ENCODE measurements around the gene CTIF.

The CTIF gene

DNA sequence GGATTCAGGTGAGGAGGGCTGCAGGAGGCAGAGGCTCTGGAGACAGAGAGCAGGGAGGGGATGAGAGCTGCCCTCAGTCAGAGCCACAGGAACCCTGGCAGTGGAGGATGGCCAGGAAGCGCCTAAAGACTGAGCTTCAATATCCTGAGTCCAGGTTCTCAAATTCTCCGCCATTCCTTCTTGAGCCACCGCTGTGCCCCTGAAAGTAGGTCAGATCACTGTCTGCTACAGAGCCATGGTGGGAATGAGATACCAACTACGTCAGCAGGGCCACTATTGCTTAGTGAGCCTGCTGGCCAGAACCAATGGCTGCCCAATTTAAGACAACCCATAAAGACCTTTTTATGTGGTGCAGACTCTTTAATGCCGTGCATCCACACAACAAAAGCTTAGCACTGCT is 155.5 kb downstream of the CTIF start:
- H2BK120ac ChIP-seq (ENCODE audit: low read depth, low read length): no peak overlapping the region
- no peak overlapping the region for H2AK5ac ChIP-seq (ENCODE audit: low read length, severe bottlenecking)
- H2BK15ac ChIP-seq (ENCODE audit: low read depth, poor library complexity, severe bottlenecking): no peak overlapping the region
- no peak for DNase-seq
- H4K8ac ChIP-seq (ENCODE audit: low read length): no peak overlapping the region
- peak overlapping the region; percentile 9 to 23 for H2BK12ac ChIP-seq (ENCODE audit: low read length in 2 of 2)
- peaks cover 9% of the 10 kb centered on the region for H3K4me1 ChIP-seq (ENCODE audit: control insufficient read depth, insufficient read depth, low read depth, low read length)
- H3K4ac ChIP-seq (ENCODE audit: low read depth in 1 of 2, low read length in 2 of 2): no peak overlapping the region
- no peak overlapping the region for H2BK5ac ChIP-seq (ENCODE audit: low read depth, low read length, poor library complexity, severe bottlenecking)
- H3K27me3 ChIP-seq (ENCODE audit: control insufficient read depth in 1 of 2, insufficient read depth in 1 of 2, low read length in 2 of 2): no peaks in the 10 kb centered on the region
- peaks cover 22% of the 10 kb centered on the region for H3K79me1 ChIP-seq (replicated peaks; ENCODE audit: low read length, poor library complexity, severe bottlenecking)
- no peak overlapping the region for H3K4me2 ChIP-seq (ENCODE audit: low read length, poor library complexity, severe bottlenecking)
- H3K9me3 ChIP-seq (ENCODE audit: control insufficient read depth, low read length): no peaks in the 10 kb centered on the region
- no peak overlapping the region for H3K9ac ChIP-seq (ENCODE audit: low read length)
- no peak overlapping the region for H4K91ac ChIP-seq (ENCODE audit: low read length)
- no peak overlapping the region for H3K27ac ChIP-seq (ENCODE audit: low read length, poor library complexity, severe bottlenecking)
- no peak overlapping the region for H3K14ac ChIP-seq (ENCODE audit: low read length in 2 of 2)
- no peak overlapping the region for H2AFZ ChIP-seq (ENCODE audit: low read depth, low read length)
- peak overlapping the region; percentile 7 to 16 for H3K18ac ChIP-seq (ENCODE audit: low read depth in 1 of 2, low read length in 2 of 2)
- no peak overlapping the region for H3K4me3 ChIP-seq (ENCODE audit: insufficient read depth in 1 of 2, low read depth in 1 of 2, low read length in 2 of 2)
- WGBS: 97% methylated on average over 4 of the region's 5 CpGs
- peaks cover 22 to 47% of the 10 kb centered on the region in 2 experiments for H3K36me3 ChIP-seq (ENCODE audit: control insufficient read depth in 1 of 2, insufficient read depth in 2 of 2, low read depth in 1 of 2, low read length in 2 of 2)
- H3K23ac ChIP-seq (ENCODE audit: low read length in 2 of 2): no peak overlapping the region

- no peaks in the 10 kb centered on the region for H3K9me3 ChIP-seq (ENCODE audit: control insufficient read depth, low read length)
- no peak overlapping the region for H4K8ac ChIP-seq (ENCODE audit: low read length)
- H3K4me2 ChIP-seq (ENCODE audit: low read length, poor library complexity, severe bottlenecking): no peak overlapping the region
These were observed 156.8 kb downstream of the CTIF start for GRCh38 chr18:48695671-48696070.

DNA sequence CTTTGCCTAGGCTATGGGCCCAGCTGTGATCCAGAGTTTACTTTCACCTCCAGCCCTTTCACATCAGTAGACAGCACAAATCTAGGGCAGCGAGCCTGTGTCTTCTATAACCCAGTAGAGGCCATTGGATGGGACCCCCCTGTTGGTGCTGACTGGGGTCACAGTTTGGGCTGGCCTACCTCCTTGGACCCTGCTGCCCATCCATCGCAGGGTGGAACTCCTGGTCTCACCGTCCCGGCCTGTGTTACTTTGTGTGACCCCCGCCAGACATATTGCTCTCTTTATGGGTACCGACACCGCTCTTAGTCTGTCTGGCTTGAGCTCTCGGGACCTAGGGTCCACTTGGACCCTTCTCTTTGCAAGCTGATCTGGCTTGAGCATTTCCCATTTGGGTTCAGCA is 157.4 kb downstream of the CTIF start:
- Histone ChIP-seq H3K27me3 (ENCODE audit: control insufficient read depth in 1 of 2, insufficient read depth in 1 of 2, low read length in 2 of 2) (no peaks in the 10 kb centered on the region), H3K9ac (ENCODE audit: low read length) (no peak overlapping the region), H3K27ac (ENCODE audit: low read length, poor library complexity, severe bottlenecking) (no peak overlapping the region), H2AK5ac (ENCODE audit: low read length, severe bottlenecking) (no peak overlapping the region), H4K91ac (ENCODE audit: low read length) (no peak overlapping the region), H2BK120ac (ENCODE audit: low read depth, low read length) (no peak overlapping the region), H4K8ac (ENCODE audit: low read length) (peak overlapping the region; percentile 29), H3K18ac (ENCODE audit: low read depth in 1 of 2, low read length in 2 of 2) (no peak overlapping the region), H3K79me1 (replicated peaks; ENCODE audit: low read length, poor library complexity, severe bottlenecking) (peaks cover 24% of the 10 kb centered on the region), H3K4ac (ENCODE audit: low read depth in 1 of 2, low read length in 2 of 2) (no peak overlapping the region), H2BK15ac (ENCODE audit: low read depth, poor library complexity, severe bottlenecking) (no peak overlapping the region), H3K23ac (ENCODE audit: low read length in 2 of 2) (no peak overlapping the region), H2BK12ac (ENCODE audit: low read length in 2 of 2) (no peak overlapping the region), H3K36me3 (ENCODE audit: control insufficient read depth in 1 of 2, insufficient read depth in 2 of 2, low read depth in 1 of 2, low read length in 2 of 2) (peaks cover 13 to 43% of the 10 kb centered on the region in 2 experiments), H3K4me2 (ENCODE audit: low read length, poor library complexity, severe bottlenecking) (no peak overlapping the region), H3K4me1 (ENCODE audit: control insufficient read depth, insufficient read depth, low read depth, low read length) (peaks cover 21% of the 10 kb centered on the region), H2AFZ (ENCODE audit: low read depth, low read length) (no peak overlapping the region), H2BK5ac (ENCODE audit: low read depth, low read length, poor library complexity, severe bottlenecking) (no peak overlapping the region), H3K9me3 (ENCODE audit: control insufficient read depth, low read length) (no peaks in the 10 kb centered on the region), H3K4me3 (ENCODE audit: insufficient read depth in 1 of 2, low read depth in 1 of 2, low read length in 2 of 2) (no peak overlapping the region), H3K14ac (ENCODE audit: low read length in 2 of 2) (peak overlapping the region in 1 of 2 experiments; percentile 10)
- WGBS: 99% methylated on average over 8 of the region's 8 CpGs
- DNase-seq: no peak

More at GRCh38 chr18:48695671-48696070, 156.8 kb downstream of the CTIF start:
- no peak for DNase-seq
- no peak overlapping the region for H2AK5ac ChIP-seq (ENCODE audit: low read length, severe bottlenecking)
- H3K27ac ChIP-seq (ENCODE audit: low read length, poor library complexity, severe bottlenecking): no peak overlapping the region
- H2BK12ac ChIP-seq (ENCODE audit: low read length in 2 of 2): no peak overlapping the region
- no peak overlapping the region for H3K4ac ChIP-seq (ENCODE audit: low read depth in 1 of 2, low read length in 2 of 2)
- peaks cover 24% of the 10 kb centered on the region for H3K79me1 ChIP-seq (replicated peaks; ENCODE audit: low read length, poor library complexity, severe bottlenecking)
- no peak overlapping the region for H2BK15ac ChIP-seq (ENCODE audit: low read depth, poor library complexity, severe bottlenecking)
- H3K36me3 ChIP-seq (ENCODE audit: control insufficient read depth in 1 of 2, insufficient read depth in 2 of 2, low read depth in 1 of 2, low read length in 2 of 2): peaks cover 18 to 48% of the 10 kb centered on the region in 2 experiments
- H3K27me3 ChIP-seq (ENCODE audit: control insufficient read depth in 1 of 2, insufficient read depth in 1 of 2, low read length in 2 of 2): no peaks in the 10 kb centered on the region
- 97% methylated on average over 8 of the region's 9 CpGs for WGBS
- no peak overlapping the region for H3K23ac ChIP-seq (ENCODE audit: low read length in 2 of 2)
- H2BK5ac ChIP-seq (ENCODE audit: low read depth, low read length, poor library complexity, severe bottlenecking): no peak overlapping the region
- H4K91ac ChIP-seq (ENCODE audit: low read length): no peak overlapping the region
- no peak overlapping the region for H2AFZ ChIP-seq (ENCODE audit: low read depth, low read length)
- H3K14ac ChIP-seq (ENCODE audit: low read length in 2 of 2): no peak overlapping the region
- no peak overlapping the region for H3K4me3 ChIP-seq (ENCODE audit: insufficient read depth in 1 of 2, low read depth in 1 of 2, low read length in 2 of 2)
- no peak overlapping the region for H3K9ac ChIP-seq (ENCODE audit: low read length)
- peak overlapping the region in 1 of 2 experiments; percentile 30 for H3K18ac ChIP-seq (ENCODE audit: low read depth in 1 of 2, low read length in 2 of 2)
- H3K4me1 ChIP-seq (ENCODE audit: control insufficient read depth, insufficient read depth, low read depth, low read length): peaks cover 20% of the 10 kb centered on the region
- no peak overlapping the region for H2BK120ac ChIP-seq (ENCODE audit: low read depth, low read length)

GRCh38 chr18:48697441-48697840 is 158.6 kb downstream of the CTIF start:
- Histone ChIP-seq H3K18ac (ENCODE audit: low read depth in 1 of 2, low read length in 2 of 2) (no peak overlapping the region), H4K91ac (ENCODE audit: low read length) (no peak overlapping the region), H3K4me2 (ENCODE audit: low read length, poor library complexity, severe bottlenecking) (no peak overlapping the region), H2BK12ac (ENCODE audit: low read length in 2 of 2) (no peak overlapping the region), H3K4me3 (ENCODE audit: insufficient read depth in 1 of 2, low read depth in 1 of 2, low read length in 2 of 2) (no peak overlapping the region), H3K23ac (ENCODE audit: low read length in 2 of 2) (no peak overlapping the region), H4K8ac (ENCODE audit: low read length) (no peak overlapping the region), H3K9me3 (ENCODE audit: control insufficient read depth, low read length) (no peaks in the 10 kb centered on the region), H3K14ac (ENCODE audit: low read length in 2 of 2) (no peak overlapping the region), H2AK5ac (ENCODE audit: low read length, severe bottlenecking) (no peak overlapping the region), H3K9ac (ENCODE audit: low read length) (no peak overlapping the region), H3K79me1 (replicated peaks; ENCODE audit: low read length, poor library complexity, severe bottlenecking) (peaks cover 24% of the 10 kb centered on the region), H2BK5ac (ENCODE audit: low read depth, low read length, poor library complexity, severe bottlenecking) (no peak overlapping the region), H3K27me3 (ENCODE audit: control insufficient read depth in 1 of 2, insufficient read depth in 1 of 2, low read length in 2 of 2) (no peaks in the 10 kb centered on the region), H2AFZ (ENCODE audit: low read depth, low read length) (no peak overlapping the region), H3K4me1 (ENCODE audit: control insufficient read depth, insufficient read depth, low read depth, low read length) (peaks cover 27% of the 10 kb centered on the region), H3K4ac (ENCODE audit: low read depth in 1 of 2, low read length in 2 of 2) (no peak overlapping the region), H3K36me3 (ENCODE audit: control insufficient read depth in 1 of 2, insufficient read depth in 2 of 2, low read depth in 1 of 2, low read length in 2 of 2) (peaks cover 8 to 40% of the 10 kb centered on the region in 2 experiments), H3K27ac (ENCODE audit: low read length, poor library complexity, severe bottlenecking) (no peak overlapping the region), H2BK120ac (ENCODE audit: low read depth, low read length) (no peak overlapping the region), H2BK15ac (ENCODE audit: low read depth, poor library complexity, severe bottlenecking) (no peak overlapping the region)
- WGBS: 86% methylated on average over 1 of the region's 1 CpG
- no peak for DNase-seq

Measured in mesenchymal stem cell (in vitro differentiated cells and primary cell).